ENCODE results near the gene STING1.
"Not testable (repeated sequence)": the region's sequence is repeated elsewhere in the genome, so short reads cannot be mapped to it uniquely, and the experiment has no call there.

Gene STING1

DNA sequence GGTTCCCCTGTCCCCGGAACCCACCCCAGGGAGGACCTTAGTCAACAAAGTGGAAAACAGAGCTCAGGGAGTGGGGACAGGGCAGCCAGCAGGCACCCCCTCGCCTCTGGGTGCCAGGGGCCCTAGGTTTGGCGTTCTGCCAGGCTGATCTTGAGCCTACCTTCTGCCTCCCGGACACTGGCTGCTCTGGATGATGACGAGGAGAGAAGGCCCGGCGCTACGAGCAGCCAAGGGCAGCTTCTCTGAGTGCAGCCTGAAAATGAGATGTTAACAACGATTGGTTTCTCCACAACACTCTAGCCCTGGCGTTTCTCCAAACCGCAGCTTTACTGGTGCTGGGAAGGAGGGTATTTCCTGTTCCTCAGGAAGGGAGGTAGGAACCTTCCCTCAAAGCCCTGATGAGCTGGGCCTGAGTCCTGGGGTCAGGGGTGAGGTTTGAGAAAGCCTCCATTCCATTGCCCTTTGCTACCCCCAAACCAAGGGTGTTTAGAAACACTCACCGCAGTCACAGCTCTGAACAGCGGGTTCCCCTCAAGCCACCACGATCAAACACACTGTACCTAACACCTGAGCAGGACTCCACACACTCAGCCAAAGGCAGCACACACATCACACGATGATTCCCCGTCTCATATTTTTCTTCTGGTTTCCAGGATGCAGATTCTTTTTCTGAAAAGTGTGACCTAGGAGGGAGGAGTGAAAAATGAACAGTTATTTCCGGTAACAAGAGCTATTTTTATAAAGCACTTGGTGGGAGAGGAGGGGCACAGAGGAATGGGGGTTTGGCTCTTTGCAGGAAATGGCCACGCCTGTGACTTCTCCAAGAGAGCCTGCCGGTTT lies at the start of gene STING1:
Gene STING1, minus strand, starts transcription at position 709 of the 840 bp plus-strand sequence. CDS start 1,054 bp downstream, outside the sequence.
- Histone ChIP-seq H3K27ac (peak within 1 kb of the TSS; percentile 99), H3K9me3 (ENCODE audit: low read depth, low read length) (no peaks in the 10 kb centered on the region), H3K36me3 (ENCODE audit: insufficient read depth, low read length) (peaks cover 8% of the 10 kb centered on the region; the same call in 1 of the 2 replicates), H3K4me3 (peak within 1 kb of the TSS; percentile 92), H3K9ac (ENCODE audit: insufficient read length) (peak within 1 kb of the TSS; percentile 83)
- DNase-seq (ENCODE audit: low read depth, low spot score): peak; percentile 89
- no peak for TF ChIP-seq EZH2 (IDR thresholded peaks at IDR 0.05)
- peak; percentile 71 for TF ChIP-seq POLR2AphosphoS5 (IDR thresholded peaks at IDR 0.05; ENCODE audit: borderline replicate concordance, low read depth, low read length)

DNA sequence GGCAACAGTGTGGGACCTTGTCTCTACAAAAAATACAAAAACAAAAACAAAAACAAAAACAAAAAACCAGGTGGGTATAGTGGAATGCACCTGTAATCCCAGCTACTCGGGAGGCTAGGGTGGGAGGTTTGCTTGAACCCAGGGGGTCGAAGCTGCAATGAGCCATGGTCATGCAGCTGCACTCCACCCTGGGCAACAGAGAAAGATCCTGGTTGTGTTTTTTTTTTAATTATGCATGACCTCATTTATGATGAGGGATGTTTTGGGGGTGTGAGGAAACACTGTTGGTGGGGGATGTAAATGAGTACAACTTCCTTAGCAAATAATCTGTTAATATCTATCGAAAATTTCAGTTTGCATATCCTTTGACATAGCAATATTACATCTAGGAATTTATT lies 49.2 kb upstream of the STING1 start:
- Histone ChIP-seq H3K27ac (no peak overlapping the region), H3K36me3 (ENCODE audit: insufficient read depth, low read length) (no peaks in the 10 kb centered on the region), H3K9me3 (ENCODE audit: low read depth, low read length) (no peaks in the 10 kb centered on the region), H3K9ac (ENCODE audit: insufficient read length) (no peak overlapping the region), H3K4me3 (no peak overlapping the region)
- TF ChIP-seq FOXP2 (optimal IDR thresholded peaks at IDR 0.05; ENCODE audit: control extremely low read depth, extremely low read length, insufficient read depth): no peak
- no peak for TF ChIP-seq POLR2AphosphoS5 (IDR thresholded peaks at IDR 0.05; ENCODE audit: borderline replicate concordance, low read depth, low read length)
- no peak for TF ChIP-seq EZH2 (IDR thresholded peaks at IDR 0.05)
- DNase-seq (ENCODE audit: low read depth, low spot score): no peak

- H3K9me3 ChIP-seq (ENCODE audit: low read depth, low read length); H3K36me3 ChIP-seq (ENCODE audit: insufficient read depth, low read length); H3K4me3 ChIP-seq; DNase-seq (ENCODE audit: low read depth, low spot score); H3K9ac ChIP-seq (ENCODE audit: insufficient read length); H3K27ac ChIP-seq: not testable (repeated sequence)
Measured at GRCh38 chr5:139530079-139530478, 47.5 kb upstream of the STING1 start.

- not testable (repeated sequence) for DNase-seq (ENCODE audit: low read depth, low spot score); H3K4me3 ChIP-seq
Measured at GRCh38 chr5:139528695-139529094, 46.1 kb upstream of the STING1 start.

GRCh38 chr5:139527896-139528467 lies 45.4 kb upstream of the STING1 start:
- H3K9ac ChIP-seq (ENCODE audit: insufficient read length); H3K9me3 ChIP-seq (ENCODE audit: low read depth, low read length); DNase-seq (ENCODE audit: low read depth, low spot score); H3K27ac ChIP-seq; H3K36me3 ChIP-seq (ENCODE audit: insufficient read depth, low read length); H3K4me3 ChIP-seq: not testable (repeated sequence)

More at GRCh38 chr5:139528695-139529094, 46.1 kb upstream of the STING1 start:
- H3K27ac ChIP-seq; H3K9ac ChIP-seq (ENCODE audit: insufficient read length); H3K9me3 ChIP-seq (ENCODE audit: low read depth, low read length); H3K36me3 ChIP-seq (ENCODE audit: insufficient read depth, low read length): not testable (repeated sequence)

DNA sequence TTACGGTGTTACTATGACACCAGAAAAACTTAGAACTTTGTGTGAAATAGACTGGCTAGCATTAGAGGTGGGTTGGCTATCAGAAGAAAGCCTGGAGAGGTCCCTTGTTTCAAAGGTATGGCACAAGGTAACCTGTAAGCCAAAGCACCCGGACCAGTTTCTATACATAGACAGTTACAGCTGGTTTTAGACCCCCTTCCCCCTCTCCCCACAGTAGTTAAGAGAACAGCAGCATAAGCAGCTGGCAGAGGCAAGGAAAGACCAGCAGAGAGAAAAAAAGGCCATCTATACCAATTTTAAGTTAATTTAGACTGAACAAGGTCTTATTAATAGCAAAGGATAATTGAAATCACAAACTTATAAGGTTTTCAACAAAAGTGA lies 44.5 kb upstream of the STING1 start:
- H3K4me3 ChIP-seq; DNase-seq (ENCODE audit: low read depth, low spot score); H3K9me3 ChIP-seq (ENCODE audit: low read depth, low read length); H3K36me3 ChIP-seq (ENCODE audit: insufficient read depth, low read length); H3K27ac ChIP-seq; H3K9ac ChIP-seq (ENCODE audit: insufficient read length): not testable (repeated sequence)

DNA sequence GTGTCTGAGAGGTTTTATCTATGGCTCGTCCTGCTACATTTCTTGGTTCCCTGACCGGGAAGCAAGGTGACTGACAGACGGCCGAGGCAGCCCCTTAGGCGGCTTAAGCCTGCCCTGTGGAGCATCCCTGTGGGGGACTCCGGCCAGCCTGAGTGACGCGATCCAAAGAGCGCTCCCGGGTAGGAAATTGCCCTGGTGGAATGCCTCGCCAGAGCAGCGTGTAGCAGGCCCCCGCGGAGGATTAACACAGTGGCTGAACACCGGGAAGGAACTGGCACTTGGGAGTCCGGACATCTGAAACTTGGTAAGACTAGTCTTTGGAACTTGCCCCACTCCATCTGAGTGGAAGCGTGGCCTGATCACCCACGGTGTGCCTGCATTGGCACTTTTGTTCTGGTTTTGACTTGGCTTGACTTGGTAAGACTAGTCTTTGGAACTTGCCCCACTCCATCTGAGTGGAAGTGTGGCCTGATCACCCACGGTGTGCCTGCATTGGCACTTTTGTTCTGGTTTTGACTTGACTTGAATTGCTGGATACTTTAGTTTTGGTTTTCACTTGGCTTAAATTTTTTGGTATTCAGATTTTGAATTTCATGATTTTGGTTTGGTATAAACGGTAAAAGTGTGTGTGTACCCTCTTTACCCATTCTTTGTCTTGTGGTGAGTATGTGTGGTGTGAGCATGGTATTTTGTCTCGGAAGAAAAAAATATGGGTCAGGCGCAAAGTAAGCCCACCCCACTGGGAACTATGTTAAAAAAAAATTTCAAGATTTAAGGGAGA lies 43.9 kb upstream of the STING1 start:
- H3K27ac ChIP-seq; DNase-seq (ENCODE audit: low read depth, low spot score); H3K9me3 ChIP-seq (ENCODE audit: low read depth, low read length); H3K4me3 ChIP-seq; H3K36me3 ChIP-seq (ENCODE audit: insufficient read depth, low read length); H3K9ac ChIP-seq (ENCODE audit: insufficient read length): not testable (repeated sequence)

DNA sequence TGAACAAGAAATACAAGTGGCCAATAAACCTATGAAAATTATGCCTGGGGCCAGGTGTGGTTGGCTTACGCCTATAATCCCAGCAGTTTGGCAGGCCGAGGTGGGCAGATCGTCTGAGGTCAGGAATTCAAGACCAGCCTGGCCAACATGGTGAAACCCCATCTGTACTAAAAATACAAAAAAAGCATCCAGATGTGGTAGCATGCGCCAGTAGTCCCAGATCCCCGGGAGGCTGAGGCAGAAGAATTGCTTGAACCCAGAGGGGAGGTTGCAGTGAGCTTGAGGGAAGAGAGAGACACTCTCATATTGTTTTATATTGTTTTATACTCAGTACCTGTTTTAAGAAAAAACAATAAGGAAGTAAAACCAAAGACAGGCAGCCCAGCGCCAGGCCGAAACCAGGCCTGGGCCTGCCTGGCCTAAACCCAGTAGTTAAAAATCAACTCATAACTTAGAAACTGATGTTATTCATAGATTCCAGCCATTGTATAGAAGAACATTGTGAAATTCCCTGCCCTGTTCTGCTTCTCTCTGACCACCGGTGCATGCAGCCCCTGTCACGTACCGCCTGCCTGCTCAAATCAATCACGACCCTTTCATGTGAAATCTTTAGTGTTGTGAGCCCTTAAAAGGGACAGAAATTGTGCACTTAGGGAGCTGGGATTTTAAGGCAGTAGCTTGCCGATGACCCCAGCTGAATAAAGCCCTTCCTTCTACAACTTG lies 43.2 kb upstream of the STING1 start:
- H3K36me3 ChIP-seq (ENCODE audit: insufficient read depth, low read length); DNase-seq (ENCODE audit: low read depth, low spot score); H3K4me3 ChIP-seq; H3K9ac ChIP-seq (ENCODE audit: insufficient read length); H3K27ac ChIP-seq; H3K9me3 ChIP-seq (ENCODE audit: low read depth, low read length): not testable (repeated sequence)

GRCh38 chr5:139524940-139525585 lies 42.5 kb upstream of the STING1 start:
- TF ChIP-seq POLR2AphosphoS5 (IDR thresholded peaks at IDR 0.05; ENCODE audit: borderline replicate concordance, low read depth, low read length): no peak
- no peak for TF ChIP-seq EZH2 (IDR thresholded peaks at IDR 0.05)
- no peak for TF ChIP-seq FOXP2 (optimal IDR thresholded peaks at IDR 0.05; ENCODE audit: control extremely low read depth, extremely low read length, insufficient read depth)
- no peak for DNase-seq (ENCODE audit: low read depth, low spot score)
- Histone ChIP-seq H3K4me3 (no peak overlapping the region), H3K9me3 (ENCODE audit: low read depth, low read length) (no peaks in the 10 kb centered on the region), H3K9ac (ENCODE audit: insufficient read length) (no peak overlapping the region), H3K27ac (no peak overlapping the region), H3K36me3 (ENCODE audit: insufficient read depth, low read length) (no peaks in the 10 kb centered on the region)

Data from SK-N-MC (cell line).